Measurements from ENCODE around the gene TMEM109. TPM values are rescaled to one million over a fixed set of nuclear protein-coding genes. Genes with fewer than 3 reads are reported as not detected.

TMEM109 gene
- total and polyA plus RNA-seq, 2 experiments from 2014 or later, result 17.4 to 17.7 TPM

GRCh38 chr11:60945295-60945667, 31.3 kb downstream of the TMEM109 start:
- H3K4me1 Mint-ChIP-seq, result peaks cover 34% of the 10 kb centered on the region
- Histone ChIP-seq H3F3A (replicated peaks; ENCODE audit: low read depth) (peaks cover 8% of the 10 kb centered on the region), H4K20me1 (replicated peaks; ENCODE audit: insufficient read depth) (0 out of 2 replicates have a peak, but pooled peaks cover 3% of the 10 kb centered on the region), H3K4me2 (no peak overlapping the region), H3K4me1 (ENCODE audit: insufficient read depth) (peaks cover 19% of the 10 kb centered on the region), H3K79me2 (replicated peaks; ENCODE audit: insufficient read depth) (peaks cover 6% of the 10 kb centered on the region; the same call in 1 of the 2 replicates), H2AFZ (no peak overlapping the region), H3K9me2 (ENCODE audit: insufficient read depth) (no peaks in the 10 kb centered on the region), H3K27ac (ENCODE audit: low read depth) (no peak overlapping the region), H3K36me3 (ENCODE audit: insufficient read depth) (no peaks in the 10 kb centered on the region), H3K27me3 (ENCODE audit: insufficient read depth) (peaks cover 12% of the 10 kb centered on the region), H3K4me3 (no peak overlapping the region)
- TF ChIP-seq JUNB (IDR thresholded peaks at IDR 0.05; ENCODE audit: unreplicated experiment), result no peak
- no peak for TF ChIP-seq EZH2phosphoT487 (IDR thresholded peaks at IDR 0.05; ENCODE audit: unreplicated experiment)
- no peak for TF ChIP-seq ETS1 (IDR thresholded peaks at IDR 0.05)
- TF ChIP-seq ZNF331 (CRISPR knock-in tag; IDR thresholded peaks at IDR 0.05; ENCODE audit: low read depth), result no peak
- TF ChIP-seq CTCF (conservative IDR thresholded peaks at IDR 0.05; ENCODE audit: low read depth in 2 of 2), result no peak
- TF ChIP-seq ZNF114 (CRISPR knock-in tag; IDR thresholded peaks at IDR 0.05), result no peak
- TF ChIP-seq REST (IDR thresholded peaks at IDR 0.05; ENCODE audit: unreplicated experiment), result no peak
- TF ChIP-seq CREB1 (CRISPR knock-in tag; IDR thresholded peaks at IDR 0.05; ENCODE audit: low read depth), result no peak
- no peak for TF ChIP-seq POLR2AphosphoS5 (IDR thresholded peaks at IDR 0.05; ENCODE audit: low read depth)
- TF ChIP-seq ZNF462 (CRISPR knock-in tag; IDR thresholded peaks at IDR 0.05), result no peak
- TF ChIP-seq EZH2 (IDR thresholded peaks at IDR 0.05; ENCODE audit: low read depth, unreplicated experiment), result no peak
- no peak for TF ChIP-seq STAT1 (IDR thresholded peaks at IDR 0.05; ENCODE audit: unreplicated experiment)
- TF ChIP-seq NANOG (IDR thresholded peaks at IDR 0.05; ENCODE audit: borderline replicate concordance), result no peak
- peaks cover 12% of the 10 kb centered on the region; the same call in 1 of the 3 replicates for H3K36me3 Mint-ChIP-seq (ENCODE audit: low read depth)
- H3K4me3 Mint-ChIP-seq, result no peak overlapping the region
- H3K9me3 Mint-ChIP-seq, result no peaks in the 10 kb centered on the region
- no peak for DNase-seq (ENCODE audit: low spot score)
- no peak overlapping the region for H3K27ac Mint-ChIP-seq
- ATAC-seq, result no peak
- H3K27me3 Mint-ChIP-seq (ENCODE audit: insufficient read depth, low read depth, poor library complexity), result peaks cover 18% of the 10 kb centered on the region

All from GM23338 (cell line).